Endothelial cell of umbilical vein (primary cell): Measurements from ENCODE around the gene PIM2. TPM values are rescaled to one million over a fixed set of nuclear protein-coding genes. Genes with fewer than 3 reads are reported as not detected.

Experiments
- BruUV-seq: library from RNA; stranded (reverse); fragments of 400-500 nt; replicated peaks from 2 replicates; lab custom pipeline; 2021; lab: Mats Ljungman, UMichigan
- CTCF ChIA-PET: fragments of 300-600, 350-600 bp; sonication (Branson Sonifier 250); formaldehyde crosslinking; loops from one replicate; lab custom pipeline; 2021; ENCODE audit warnings: antibody characterized with exemption, inconsistent platforms; lab: Charles Lee
- POLR2A ChIA-PET: fragments of 300-600, 350-600 bp; sonication (Branson Sonifier 250); formaldehyde crosslinking; loops from one replicate; lab custom pipeline; 2021; ENCODE audit warnings: antibody characterized with exemption, inconsistent platforms; lab: Charles Lee
- DNase-seq: peaks from one replicate; pipeline ENCODE4 v3.0.0-alpha.2; 2011; ENCODE audit warnings: low read depth, low spot score
- FAIRE-seq: peaks from 2 replicates; lab custom pipeline; 2011; peaks lifted over from hg19 to GRCh38; lab: Jason Lieb, UNC
- H2AFZ ChIP-seq: 2 replicates; pipeline ENCODE4 v1.6.0; 2012; ENCODE audit warnings: low read depth, low read length, control low read depth, inconsistent platforms
- H3K27ac ChIP-seq: 2 replicates; pipeline ENCODE4 v1.5.1; 2011; ENCODE audit warnings: low read depth, mild to moderate bottlenecking, control low read depth, low read length, moderate library complexity; ENCODE audit not compliant: insufficient read depth
- H3K27me3 ChIP-seq, 2 experiments: 2 replicates each; pipeline versions ENCODE4 v1.6.0 to v1.6.1; 2011; ENCODE audit warnings: low read length in 2 of 2, mixed read lengths in 1 of 2; ENCODE audit not compliant: control insufficient read depth in 2 of 2, insufficient read depth in 2 of 2
- H3K36me3 ChIP-seq, 2 experiments: 2 replicates in 1 of 2; 3 replicates in 1 of 2; pipeline ENCODE4 v1.5.1; 2011; ENCODE audit warnings: low read length in 2 of 2, mild to moderate bottlenecking in 1 of 2, moderate library complexity in 1 of 2; ENCODE audit not compliant: control insufficient read depth in 2 of 2, insufficient read depth in 2 of 2; ENCODE audit errors: extremely low read depth in 1 of 2
- H3K4me1 ChIP-seq: 3 replicates; pipeline ENCODE4 v1.5.1; 2011; ENCODE audit warnings: mild to moderate bottlenecking, low read length; ENCODE audit not compliant: control insufficient read depth, insufficient read depth; ENCODE audit errors: extremely low read depth
- H3K4me2 ChIP-seq: 2 replicates; pipeline ENCODE4 v1.6.1; 2011; ENCODE audit warnings: low read length, control low read depth, mixed read lengths; ENCODE audit not compliant: insufficient read depth
- H3K4me3 ChIP-seq, 3 experiments: fragments of 200-600 bp in 1 of 3; sonication (generic), shearing (Covaris generic) in 1 of 3; replicated peaks in 1 of 3; 2 replicates each; pipeline ENCODE4 v1.5.1; 2011 to 2016; ENCODE audit warnings: control low read depth in 3 of 3, low read length in 3 of 3, mild to moderate bottlenecking in 2 of 3, inconsistent platforms in 1 of 3, low read depth in 1 of 3, moderate library complexity in 1 of 3; ENCODE audit not compliant: insufficient read depth in 1 of 3
- H3K79me2 ChIP-seq: 2 replicates; pipeline ENCODE4 v1.6.0; 2012; ENCODE audit warnings: low read length, inconsistent platforms; ENCODE audit not compliant: control insufficient read depth, insufficient read depth
- H3K9ac ChIP-seq: replicated peaks from 2 replicates; pipeline ENCODE3; 2011; ENCODE audit warnings: low read length, control low read depth; ENCODE audit not compliant: insufficient read depth; ENCODE audit errors: extremely low read depth
- H3K9me1 ChIP-seq: replicated peaks from 3 replicates; pipeline ENCODE4 v1.6.0; 2011; ENCODE audit warnings: mild to moderate bottlenecking, low read length; ENCODE audit not compliant: control insufficient read depth, insufficient read depth; ENCODE audit errors: extremely low read depth
- H3K9me3 ChIP-seq: replicated peaks from 2 replicates; pipeline ENCODE4 v1.5.1; 2012; ENCODE audit warnings: low read length, inconsistent platforms; ENCODE audit not compliant: control insufficient read depth, insufficient read depth
- H4K20me1 ChIP-seq: replicated peaks from 2 replicates; pipeline ENCODE3; 2011; ENCODE audit warnings: mild to moderate bottlenecking, low read length; ENCODE audit not compliant: control insufficient read depth, insufficient read depth; ENCODE audit errors: extremely low read depth
- CTCF ChIP-seq, 2 donors: IDR thresholded peaks; 1 replicate in 1 of 2; 2 replicates in 1 of 2; pipeline ENCODE4 v1.5.1; 2011; ENCODE audit warnings: low read length in 2 of 2, mild to moderate bottlenecking in 2 of 2, moderate library complexity in 2 of 2, control low read depth in 1 of 2, inconsistent platforms in 1 of 2, low read depth in 1 of 2; ENCODE audit not compliant: insufficient read depth in 1 of 2; ENCODE audit errors: extremely low read depth in 1 of 2
- FOS ChIP-seq: IDR thresholded peaks from 2 replicates; pipeline ENCODE4 v1.6.1; 2011; ENCODE audit warnings: mild to moderate bottlenecking, low read length, moderate library complexity, borderline replicate concordance; ENCODE audit not compliant: insufficient read depth
- GATA2 ChIP-seq: IDR thresholded peaks from 2 replicates; pipeline ENCODE4 v1.7.0; 2011; ENCODE audit warnings: low read depth, mild to moderate bottlenecking, moderate library complexity, mixed read lengths, low read length; ENCODE audit not compliant: insufficient read length, insufficient read depth
- JUN ChIP-seq: IDR thresholded peaks from 2 replicates; pipeline ENCODE4 v1.6.1; 2011; ENCODE audit warnings: borderline replicate concordance, low read depth; ENCODE audit not compliant: insufficient read length, insufficient read depth
- MYC ChIP-seq: IDR thresholded peaks from one replicate; pipeline ENCODE4 v1.6.1; 2011; ENCODE audit warnings: mild to moderate bottlenecking, low read depth, low read length
- POLR2A ChIP-seq: IDR thresholded peaks from 2 replicates; pipeline ENCODE4 v1.6.1; 2012; ENCODE audit warnings: low read depth, mild to moderate bottlenecking, control low read depth, low read length
- POLR2AphosphoS5 ChIP-seq: IDR thresholded peaks from 2 replicates; pipeline ENCODE4 v1.6.1; 2012; ENCODE audit warnings: low read depth, mild to moderate bottlenecking, control low read depth, low read length, moderate library complexity; ENCODE audit not compliant: insufficient read depth
- dilution Hi-C: fragments of 300-500 bp; cut with MboI; formaldehyde crosslinking; loops from one replicate; pipeline ENCODE4 v1.15.0; 2019; ENCODE audit warnings: low sequenced_read_pairs; ENCODE audit not compliant: extremely low pct_ligation_motif_present
- intact Hi-C: fragments of 100-400 bp; cut with micrococcal nuclease; formaldehyde crosslinking; loops from one replicate; pipeline ENCODE4 v1.10.0; 2022
- polyA plus RNA-seq, 4 experiments: library from polyadenylated mRNA; depleted of rRNA in 3 of 4; stranded (reverse) in 3 of 4; unstranded in 1 of 4; fragments of >200 nt; gene quantifications; 2 replicates each; pipeline versions ENCODE4 v1.2.1 to v1.2.3, GENCODE V29; 2011 to 2012; ENCODE audit warnings: missing spikeins in 1 of 4
- total RNA-seq: library from RNA; stranded (reverse); gene quantifications from 2 replicates; pipeline ENCODE4 v1.2.3, GENCODE V29; 2021

The PIM2 gene
- total and polyA plus RNA-seq, 2 donors (not counting 3 experiments of a cell fraction or from before 2014, with no cell fraction given): 7.4 to 7.5 TPM

- Histone ChIP-seq H3K9me1 (no peaks in the 10 kb centered on the region), H3K4me2 (no peak overlapping the region), H3K27me3 (no peaks in the 10 kb centered on the region), H3K4me3 (no peak overlapping the region), H3K9ac (no peak overlapping the region), H3K9me3 (no peaks in the 10 kb centered on the region), H2AFZ (no peak overlapping the region), H3K4me1 (peaks cover 3% of the 10 kb centered on the region), H3K79me2 (peaks cover 10% of the 10 kb centered on the region), H3K27ac (no peak overlapping the region), H4K20me1 (no peaks in the 10 kb centered on the region), H3K36me3 (peaks cover 0 to 10% of the 10 kb centered on the region in 2 experiments)
- BruUV-seq: no TSS peak
- intact Hi-C loops (no loop called here), dilution Hi-C loops (no loop called here)
- TF ChIP-seq FOS (no peak), POLR2AphosphoS5 (no peak), CTCF (IDR thresholded peaks at IDR 0.05; ENCODE audit: extremely low read depth in 1 of 2, insufficient read depth in 1 of 2, low read depth in 1 of 2, low read length in 2 of 2) (no peak), POLR2A (no peak), MYC (no peak), JUN (no peak), GATA2 (no peak)
- DNase-seq (no peak), FAIRE-seq (no peak)
- CTCF ChIA-PET: interaction anchor here (1.2 kb wide), 1 partner anchor 254 kb away, joined by 3 read pairs; no protein-coding TSS in a partner anchor
- POLR2A ChIA-PET: no interaction called here
These were observed 16.0 kb downstream of the PIM2 start for GRCh38 chrX:48902776-48903175.
